Stimulated activated CD4-positive, alpha-beta T cell treated with anti-CD3 and anti-CD28 coated beads, Interleukin-4, amount 100 ng/mL, for 4 hours (primary cell): ENCODE data around the gene EPHA4.

Experiments used
- DNase-seq, 2 experiments: peaks; one replicate each; pipeline ENCODE4 v3.0.0-alpha.2; 2020

EPHA4 gene

DNA sequence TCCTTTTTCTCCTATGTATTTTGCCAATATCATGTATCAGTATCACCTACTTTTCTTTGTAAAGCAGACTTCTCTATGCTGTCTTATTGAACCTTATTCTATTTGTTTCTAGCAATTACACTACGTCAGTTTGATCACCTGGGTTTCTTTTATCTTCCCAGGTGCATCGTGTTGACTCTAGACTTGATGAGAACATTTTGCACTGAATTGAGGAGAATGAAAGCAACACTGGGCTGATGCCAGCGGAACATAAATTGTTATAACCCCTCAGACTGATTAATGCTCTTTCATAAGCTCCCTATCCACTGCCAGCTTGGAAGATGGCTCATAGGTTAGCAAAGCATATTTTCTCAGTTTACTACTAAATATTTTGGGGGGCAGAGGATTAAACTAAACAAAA lies 140.6 kb downstream of the EPHA4 start:
- no peak for DNase-seq

DNA sequence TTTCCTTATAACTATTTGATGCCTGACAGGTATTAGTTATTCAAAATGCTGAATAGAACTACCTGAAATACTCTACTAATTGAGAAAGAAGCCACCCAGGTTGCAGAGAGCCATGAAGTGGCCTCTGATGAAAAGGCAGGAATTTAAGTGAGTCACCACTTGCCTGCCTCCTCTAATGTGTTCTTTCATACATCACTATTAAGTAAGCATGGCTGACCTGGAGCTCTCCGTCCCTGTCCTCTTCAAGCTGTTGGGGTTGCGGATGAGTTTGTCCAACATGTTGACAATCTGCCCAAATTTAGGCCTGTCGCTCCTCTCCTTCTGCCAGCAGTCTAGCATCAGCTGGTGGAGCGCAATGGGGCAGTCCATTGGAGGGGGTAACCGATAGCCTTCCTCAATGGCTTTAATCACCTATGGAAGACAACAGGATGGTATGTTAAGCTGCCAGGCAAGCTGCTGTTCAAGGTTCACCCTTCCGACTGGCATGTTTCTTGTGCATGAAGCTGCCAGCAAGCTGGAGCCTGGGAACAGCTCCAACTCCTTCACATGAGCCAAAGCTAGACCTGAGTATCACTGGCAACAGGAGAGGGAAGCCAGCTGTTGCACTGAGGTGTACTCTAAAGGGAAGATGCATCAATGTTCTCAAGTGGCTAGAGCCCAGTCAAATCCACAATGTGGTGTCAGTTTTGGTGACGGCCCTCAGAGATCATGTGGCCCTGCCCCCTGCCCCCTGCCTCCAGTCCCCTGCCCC lies 142.2 kb downstream of the EPHA4 start:
- DNase-seq: no peak

DNA sequence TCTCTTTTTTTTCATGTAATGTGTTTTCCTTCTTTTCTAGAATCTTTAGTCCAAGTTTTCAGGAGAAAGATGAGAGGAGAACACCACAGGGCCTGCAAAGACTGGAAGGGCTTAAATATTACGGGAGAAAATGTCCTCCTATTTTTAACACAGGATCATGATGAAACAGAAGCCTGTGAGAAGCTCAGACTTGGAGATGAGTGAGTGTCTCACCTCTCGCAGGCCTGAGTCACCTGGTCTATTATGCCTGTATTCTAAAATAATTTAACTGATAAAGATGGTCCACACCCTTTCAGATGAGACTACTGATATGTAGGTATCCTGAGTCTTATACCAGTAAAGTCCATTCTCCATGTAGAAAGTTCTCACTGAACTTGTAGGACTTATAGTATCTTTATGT lies 143.2 kb downstream of the EPHA4 start:
- DNase-seq: no peak

DNA sequence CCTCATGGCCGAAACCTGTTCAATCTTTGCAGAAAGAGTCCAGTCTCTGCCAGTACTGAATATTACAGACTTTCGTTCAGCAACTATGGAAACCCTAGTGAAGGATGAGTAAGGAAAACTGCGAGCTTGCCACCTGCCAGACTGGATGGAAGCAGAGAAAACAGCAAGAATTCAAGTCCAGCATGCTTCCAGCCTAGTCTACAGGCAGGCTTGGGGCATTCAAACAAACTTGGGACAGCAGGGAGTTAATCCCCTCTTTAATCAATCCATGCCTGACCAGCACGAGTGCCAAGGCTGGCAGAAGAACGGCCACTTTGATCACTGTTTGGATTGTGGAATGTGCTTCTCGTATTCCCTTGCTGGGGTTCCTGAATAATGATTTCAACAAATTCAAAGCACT lies 145.2 kb downstream of the EPHA4 start:
- no peak for DNase-seq

DNA sequence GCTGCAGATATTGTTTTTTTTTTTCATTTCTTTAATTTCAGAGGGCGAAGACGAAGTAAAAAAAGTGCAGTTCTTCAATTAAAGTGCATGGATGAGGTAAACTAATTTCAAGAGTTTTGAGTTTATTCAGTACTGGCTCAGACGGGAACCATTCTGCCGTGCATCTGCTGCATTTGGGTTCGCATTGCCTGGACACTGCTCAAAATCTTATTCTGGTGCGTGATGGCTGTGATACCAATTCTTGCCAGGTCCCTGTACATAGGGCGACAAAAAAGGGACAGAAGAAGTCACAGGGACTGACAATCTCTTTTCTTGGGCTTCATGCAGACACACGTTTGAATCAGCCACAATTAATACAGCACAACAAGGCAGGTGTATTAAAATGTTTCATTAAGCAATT lies 146.2 kb downstream of the EPHA4 start:
- DNase-seq: no peak

DNA sequence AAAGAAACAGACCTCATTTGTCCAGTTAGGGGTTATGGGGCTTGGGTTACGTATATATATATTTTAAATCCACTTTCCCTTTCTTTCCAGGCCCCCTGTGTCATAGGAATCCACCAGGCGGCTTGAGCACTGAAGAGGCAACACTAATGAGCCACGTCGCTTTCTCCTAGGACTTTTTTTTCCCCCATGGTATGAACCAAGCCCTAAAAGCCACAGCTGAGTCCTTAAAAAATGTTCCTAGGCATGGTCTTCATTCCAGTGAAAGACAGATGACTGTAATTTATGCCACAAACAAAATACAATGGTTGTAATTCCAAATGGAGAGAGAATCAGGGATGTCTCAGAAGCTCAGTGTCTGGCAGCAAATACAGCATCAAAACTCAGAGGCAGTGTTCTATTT lies 146.8 kb downstream of the EPHA4 start:
- DNase-seq: no peak

DNA sequence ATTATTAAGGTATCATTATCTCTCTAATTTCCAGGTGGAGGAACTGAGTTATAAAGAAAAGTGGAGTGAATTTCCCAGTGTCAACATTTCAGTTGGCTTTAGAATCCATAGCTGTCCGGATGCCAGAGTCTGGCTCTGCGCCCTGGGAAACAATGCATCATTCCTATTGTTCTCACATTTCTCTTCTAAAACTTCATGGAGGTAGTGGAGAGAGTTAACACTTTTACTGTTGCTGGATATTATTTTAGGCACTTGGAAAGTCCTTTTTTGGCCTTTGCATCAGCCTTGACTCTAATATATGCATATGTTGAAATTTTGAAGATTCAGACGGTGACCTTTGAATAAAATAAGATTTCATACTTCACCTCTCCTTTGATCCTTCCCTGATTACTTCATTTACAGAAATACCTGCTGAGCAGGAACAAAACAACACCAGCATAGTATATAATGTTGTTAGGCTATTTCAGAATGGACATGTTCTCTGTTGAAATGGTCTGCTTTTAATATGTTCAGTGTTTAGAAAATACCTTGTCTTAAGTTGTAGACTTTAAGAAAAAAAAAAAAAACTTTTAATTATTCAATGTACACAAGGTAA lies 148.8 kb downstream of the EPHA4 start:
- DNase-seq: no peak

DNA sequence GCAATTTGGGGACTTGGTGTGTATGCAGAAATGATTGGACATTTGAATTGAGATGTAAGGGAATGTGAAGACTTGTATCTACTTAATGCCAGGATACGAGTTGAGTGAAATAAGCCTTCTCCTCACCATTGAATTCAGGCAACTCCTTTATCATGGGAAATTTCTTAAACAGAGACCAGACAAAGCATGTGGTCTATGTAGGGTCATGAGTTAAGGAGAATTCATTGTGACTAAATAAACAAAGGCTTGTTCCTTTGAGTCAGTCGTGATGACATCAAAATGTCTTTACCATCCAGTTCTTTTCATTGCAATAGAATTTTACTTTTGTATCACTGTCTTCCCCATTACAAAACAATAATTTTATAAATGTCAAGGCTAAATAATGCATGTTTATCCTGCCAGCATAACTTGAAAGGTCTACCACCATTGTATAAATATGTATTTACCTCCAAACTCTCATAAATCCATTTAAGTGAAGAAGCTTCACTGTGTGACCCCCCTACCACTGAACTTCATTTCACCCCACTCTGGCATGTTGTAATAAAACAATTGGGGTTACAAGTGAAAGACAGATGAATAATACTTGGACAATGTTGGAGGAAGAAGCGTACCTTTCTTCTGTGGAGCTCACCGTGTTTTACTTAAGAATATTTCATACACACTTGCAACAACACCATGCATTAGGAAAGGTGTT lies 149.4 kb downstream of the EPHA4 start:
- no peak for DNase-seq

DNA sequence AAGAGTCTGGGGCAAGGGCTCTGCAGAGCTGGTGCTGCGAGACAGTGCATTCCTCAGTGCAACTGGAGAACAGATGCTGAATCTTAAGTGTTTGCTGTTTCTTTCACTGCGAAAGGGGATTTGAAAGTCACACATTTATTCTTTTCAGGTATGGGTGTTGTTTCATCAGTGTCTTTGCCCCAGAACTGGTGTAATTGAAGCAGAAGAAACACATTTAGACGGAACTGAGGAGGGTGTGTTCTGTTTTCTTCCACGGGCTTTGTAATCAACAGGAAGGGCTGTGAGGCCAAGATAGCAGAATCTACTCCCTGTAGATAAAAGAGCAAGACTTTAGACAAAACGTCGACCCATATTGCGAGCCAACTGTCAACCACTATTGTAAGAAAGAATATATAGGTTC lies 151.9 kb downstream of the EPHA4 start:
- DNase-seq: no peak

DNA sequence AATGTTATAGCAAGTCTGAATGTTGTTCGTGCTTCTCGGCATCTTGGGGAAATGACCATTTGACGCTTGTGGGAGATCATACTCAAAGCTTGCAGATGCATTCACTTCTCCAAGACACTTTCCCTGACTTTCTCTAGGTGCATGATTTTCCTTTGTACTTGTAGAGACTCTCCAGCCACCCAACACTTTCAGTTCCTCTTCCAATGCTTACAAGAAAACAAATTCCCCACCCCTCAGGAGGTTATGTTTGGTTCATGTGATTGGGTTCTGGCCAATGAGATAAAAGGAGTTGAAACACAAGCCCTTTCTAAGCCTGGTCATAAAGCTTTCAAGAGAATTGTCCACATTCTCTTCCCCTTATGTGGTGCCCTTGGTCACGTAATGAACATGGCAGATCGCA lies 156.3 kb downstream of the EPHA4 start:
- DNase-seq: no peak

DNA sequence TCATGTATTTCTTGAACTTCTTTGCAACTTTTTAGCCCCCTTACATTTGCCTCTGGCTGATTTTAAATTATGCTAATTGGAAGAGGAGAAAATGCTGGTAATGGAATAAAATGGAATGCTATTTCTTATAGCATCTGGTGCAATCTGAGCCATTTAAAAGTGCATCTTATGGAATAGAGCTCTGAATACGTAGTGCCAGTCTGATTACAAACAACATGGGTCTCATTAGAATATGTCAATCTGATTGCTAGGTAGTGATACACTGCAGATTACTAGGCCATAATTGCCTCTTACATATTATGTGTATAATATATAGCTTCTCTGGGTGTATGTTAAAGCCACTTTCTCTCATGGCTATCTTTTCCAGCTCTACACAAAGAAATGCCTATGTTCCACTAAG lies 159.1 kb downstream of the EPHA4 start:
- DNase-seq: no peak

DNA sequence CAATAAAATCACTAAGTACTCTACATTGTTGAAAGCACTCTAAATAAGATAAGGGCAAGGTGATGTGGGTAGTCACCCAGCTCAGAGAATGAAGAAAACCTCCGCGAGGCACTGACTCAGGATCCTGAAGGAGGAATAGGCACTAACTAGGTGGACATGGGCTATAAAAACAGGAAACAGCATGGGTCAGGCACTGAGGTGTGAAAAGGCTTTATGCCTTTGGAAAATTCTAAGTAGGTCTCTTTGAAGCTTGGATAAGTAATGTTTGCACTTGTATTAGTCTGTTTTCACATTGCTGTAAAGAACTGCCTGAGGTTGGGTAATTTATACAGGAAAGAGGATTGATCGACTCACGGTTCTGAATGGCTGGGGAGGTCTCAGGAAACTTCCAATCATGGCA lies 161.6 kb downstream of the EPHA4 start:
- DNase-seq: no peak

DNA sequence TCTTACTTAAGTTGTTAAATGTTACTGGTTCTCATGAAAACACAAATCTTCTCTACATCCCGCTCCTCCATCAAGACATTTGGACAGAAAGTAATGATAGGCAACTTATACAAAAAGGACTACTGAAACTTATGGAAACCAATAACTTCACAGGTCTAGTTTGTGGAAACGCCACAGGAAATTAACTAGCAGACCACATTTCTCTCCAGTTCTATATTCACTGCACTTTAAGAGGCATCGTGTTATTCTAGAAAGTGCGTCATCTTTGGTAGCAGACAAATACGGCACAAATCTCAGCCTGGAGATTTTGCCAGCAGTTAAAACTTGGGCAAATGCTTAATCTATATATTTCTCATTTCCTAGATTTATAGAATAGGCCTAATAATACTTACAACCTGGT lies 164.3 kb downstream of the EPHA4 start:
- DNase-seq: no peak

DNA sequence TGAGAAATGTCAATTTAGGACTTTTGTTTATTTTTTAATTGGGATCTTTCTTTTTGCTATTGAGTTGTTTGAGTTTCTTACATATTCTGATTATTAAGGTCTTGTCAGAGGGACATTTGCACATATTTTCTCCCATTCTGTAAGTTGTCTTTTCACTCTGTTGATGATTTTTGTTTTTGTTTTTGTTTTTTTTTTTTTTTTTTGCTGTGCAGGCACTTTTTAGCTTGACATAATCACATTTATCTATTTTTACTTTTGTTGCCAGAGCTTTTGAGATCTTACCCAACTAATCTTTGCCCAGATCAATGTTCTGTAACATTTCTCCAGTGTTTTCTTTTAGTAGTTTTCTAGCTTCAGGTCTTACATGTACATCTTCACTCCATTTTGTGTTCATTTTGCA lies 166.6 kb downstream of the EPHA4 start:
- DNase-seq: no peak

DNA sequence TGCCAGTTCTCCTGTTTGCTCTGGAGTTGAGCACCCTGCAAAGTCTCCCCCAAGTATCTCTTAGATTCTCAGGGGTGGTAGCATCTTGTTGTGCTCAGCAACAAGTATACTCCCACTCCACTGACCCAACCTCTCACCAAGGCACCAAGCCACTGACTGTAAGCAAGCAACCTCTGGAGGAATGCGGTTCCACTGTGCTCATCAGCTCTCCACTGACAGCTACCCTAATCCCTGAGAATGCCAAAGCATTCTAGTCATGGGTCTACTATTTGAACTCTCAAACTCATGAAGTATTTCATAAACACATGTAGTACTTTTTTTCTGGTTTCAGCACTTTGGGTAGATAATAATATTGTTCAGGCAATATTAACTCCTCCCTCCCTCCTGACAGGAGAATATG lies 170.0 kb downstream of the EPHA4 start:
- no peak for DNase-seq

DNA sequence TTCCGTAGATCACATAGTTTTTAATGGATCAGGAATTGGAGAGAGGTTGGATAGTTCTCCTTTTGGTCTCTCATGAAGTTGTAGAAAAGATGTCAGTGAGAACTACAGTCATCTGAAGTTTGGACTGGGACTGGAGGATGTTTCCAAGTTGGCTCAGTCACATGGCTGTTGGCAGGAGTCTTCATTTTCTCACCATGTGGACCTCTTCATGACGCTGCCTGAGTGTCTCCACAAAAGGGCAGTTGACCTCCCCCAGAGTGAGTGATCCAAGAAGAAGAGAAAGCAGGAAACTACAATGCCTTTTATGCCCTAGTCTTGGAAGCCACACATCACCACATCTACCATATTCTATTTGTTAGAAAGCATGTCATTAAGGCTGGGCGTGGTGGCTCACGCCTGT lies 171.7 kb downstream of the EPHA4 start:
- DNase-seq: no peak

DNA sequence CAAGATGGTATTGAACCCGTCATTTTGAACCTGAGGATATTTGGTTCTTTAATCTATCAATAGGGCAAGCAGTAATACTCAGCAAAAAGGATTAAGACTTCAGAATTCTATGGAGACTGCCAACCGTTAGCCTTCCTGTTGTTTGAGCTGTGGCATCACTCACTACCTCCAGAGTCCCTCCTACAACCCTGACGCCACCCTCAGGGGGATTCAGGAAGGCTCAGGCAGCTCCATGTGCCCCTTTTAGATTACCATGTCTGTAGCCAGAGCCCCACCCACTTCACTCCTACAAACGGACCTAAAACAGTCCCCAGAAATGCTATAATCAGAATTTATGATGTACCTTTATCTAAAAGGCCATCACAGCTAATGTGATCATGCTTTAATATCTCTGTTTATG lies 172.9 kb downstream of the EPHA4 start:
- DNase-seq: no peak

DNA sequence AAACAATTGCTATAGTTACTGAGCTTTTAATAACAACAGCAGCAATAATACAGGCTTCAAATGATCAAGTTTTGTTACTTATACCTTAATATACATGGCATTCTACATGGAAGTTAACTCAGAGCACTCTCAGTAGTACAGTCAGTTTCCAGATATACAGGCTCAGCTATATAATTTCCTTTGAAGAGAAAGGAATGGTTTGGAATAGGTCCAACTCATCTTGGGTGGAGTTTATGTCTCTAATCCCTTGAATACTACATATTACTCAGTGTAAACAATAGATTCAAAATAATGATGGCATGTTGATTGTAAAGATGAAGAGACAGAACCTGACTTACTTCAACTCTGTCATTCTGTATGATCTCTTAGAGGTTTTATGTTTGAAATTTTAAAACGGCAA lies 174.9 kb downstream of the EPHA4 start:
- DNase-seq: no peak

DNA sequence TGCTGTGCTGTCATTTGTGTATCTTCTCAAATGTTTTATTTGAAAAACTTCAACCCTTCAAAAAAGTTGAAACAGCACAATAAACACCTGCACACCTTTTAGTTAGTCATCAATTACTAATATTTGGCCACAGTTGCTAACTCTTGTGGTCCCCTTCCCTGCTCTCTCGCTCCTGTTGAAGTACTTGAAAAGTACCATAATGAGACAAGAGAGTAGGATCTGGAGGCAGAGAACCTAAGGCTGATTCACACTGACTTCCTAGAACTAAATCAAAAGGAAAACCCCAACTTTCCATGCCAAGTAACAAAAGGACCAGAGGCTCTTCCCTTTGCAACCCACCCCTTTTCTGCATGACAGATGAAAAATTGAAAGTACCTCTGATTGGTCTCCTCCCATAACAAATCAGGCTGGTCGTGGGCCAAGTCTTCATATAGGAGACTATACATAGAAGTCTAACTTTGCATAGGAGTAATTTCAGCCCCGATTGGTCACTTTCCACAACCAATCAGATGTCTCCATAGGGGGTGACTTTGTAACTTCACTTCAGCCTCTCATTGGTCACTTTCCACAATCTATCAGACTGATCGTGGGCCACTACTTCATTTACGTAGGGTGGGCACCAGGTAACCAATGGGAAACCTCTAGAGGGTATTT lies 179.7 kb downstream of the EPHA4 start:
- DNase-seq: no peak

DNA sequence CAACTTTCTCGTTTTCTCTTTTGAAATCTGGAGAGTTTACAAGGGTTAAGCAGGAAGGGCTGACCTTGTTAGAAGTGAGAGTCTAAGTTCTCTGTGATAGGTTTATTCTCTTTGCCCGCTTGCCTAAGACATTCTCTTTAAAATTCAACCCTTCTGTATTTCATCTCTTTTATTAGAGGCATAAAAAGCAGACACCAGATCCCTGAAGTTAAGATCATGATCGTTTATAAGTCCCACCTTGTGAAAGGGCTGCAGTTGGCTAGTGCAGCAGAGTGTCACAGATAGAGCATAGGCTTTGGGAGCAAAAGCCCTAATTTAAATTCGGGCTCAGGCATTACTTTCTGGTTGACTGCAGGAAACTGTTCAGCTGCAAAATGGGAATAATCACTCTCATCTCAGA lies 181.2 kb downstream of the EPHA4 start:
- no peak for DNase-seq

DNA sequence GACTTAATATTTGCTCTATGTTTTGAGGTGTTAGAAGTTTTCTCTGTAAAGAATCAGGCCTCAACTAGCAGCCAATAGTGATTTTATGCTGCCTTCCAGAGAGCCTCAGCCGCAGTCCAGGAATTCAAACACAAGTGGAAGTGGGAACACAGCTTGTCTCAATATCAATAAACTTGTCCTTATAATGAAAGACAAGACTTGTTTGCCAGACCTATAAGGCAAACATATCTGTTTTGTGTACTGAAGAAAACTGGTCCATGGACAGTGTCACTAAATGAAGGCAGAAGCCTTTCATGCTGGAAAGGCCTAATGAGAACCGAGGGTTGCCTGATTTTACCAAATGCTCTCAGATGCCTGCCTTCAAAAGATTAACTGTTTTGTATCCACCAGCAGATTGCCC lies 182.2 kb downstream of the EPHA4 start:
- no peak for DNase-seq

DNA sequence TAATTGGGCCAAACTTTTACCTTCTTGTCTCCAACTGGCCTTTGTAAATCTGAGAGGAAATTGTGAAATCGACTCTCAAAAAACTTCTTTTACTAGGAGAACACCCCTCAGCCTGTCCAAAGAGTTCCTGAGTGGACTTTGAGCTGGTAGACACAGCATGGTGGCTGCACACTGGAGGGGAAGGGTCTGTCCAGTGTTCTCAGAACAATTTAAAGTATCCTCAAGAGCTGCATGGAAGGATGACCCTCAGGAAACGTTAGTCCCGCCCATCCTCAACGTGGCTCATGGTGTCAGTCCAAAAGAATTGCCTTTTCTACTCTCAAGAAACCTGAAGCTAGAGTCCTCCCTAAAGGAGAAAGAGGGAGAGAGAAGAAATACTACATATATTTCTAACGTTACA lies 182.7 kb downstream of the EPHA4 start:
- DNase-seq: no peak

DNA sequence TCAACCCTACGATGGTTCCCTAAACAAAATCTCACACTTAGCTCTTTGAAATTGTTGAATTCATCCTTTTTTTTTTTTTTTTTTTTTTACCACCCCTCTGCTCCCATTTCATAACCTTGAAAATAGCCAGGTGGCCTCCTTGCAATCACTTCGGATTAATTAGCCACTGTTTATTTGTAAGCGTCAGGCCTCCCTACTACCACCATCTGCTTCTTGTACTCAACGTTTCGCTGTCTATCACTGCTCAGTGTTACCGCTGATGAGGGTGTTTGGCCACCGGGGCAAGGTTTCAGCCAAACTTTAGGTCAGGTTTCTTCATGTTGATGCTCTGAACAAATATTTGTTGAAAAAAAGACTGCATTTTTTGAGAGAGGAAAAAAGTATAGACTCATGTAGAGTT lies 183.2 kb downstream of the EPHA4 start:
- no peak for DNase-seq

DNA sequence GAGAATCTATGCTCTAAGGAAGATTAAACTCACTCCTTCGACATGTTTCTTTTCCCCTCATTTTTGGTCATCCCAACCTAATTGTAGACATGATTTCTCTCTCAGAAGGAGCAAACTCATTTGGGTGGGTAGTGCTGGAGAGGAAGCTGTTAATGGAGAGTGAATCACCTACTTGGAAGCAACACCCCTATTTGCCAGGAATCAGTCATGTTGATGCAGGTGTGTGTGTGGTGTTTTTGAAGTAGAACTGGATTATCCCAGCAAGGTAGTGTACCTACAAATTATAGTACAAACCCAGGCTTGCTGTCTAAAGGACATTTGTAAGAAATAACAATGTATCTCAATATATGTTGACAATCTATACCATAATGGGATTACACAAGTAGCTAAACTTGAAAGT lies 186.4 kb downstream of the EPHA4 start:
- DNase-seq: no peak
